Measurements from ENCODE around the gene MRPL28. TPM values are rescaled to one million over a fixed set of nuclear protein-coding genes. Genes with fewer than 3 reads are reported as not detected.

Gene MRPL28
- total RNA-seq, 2 donors from 2014 or later = 33.2 to 59.2 TPM

DNA sequence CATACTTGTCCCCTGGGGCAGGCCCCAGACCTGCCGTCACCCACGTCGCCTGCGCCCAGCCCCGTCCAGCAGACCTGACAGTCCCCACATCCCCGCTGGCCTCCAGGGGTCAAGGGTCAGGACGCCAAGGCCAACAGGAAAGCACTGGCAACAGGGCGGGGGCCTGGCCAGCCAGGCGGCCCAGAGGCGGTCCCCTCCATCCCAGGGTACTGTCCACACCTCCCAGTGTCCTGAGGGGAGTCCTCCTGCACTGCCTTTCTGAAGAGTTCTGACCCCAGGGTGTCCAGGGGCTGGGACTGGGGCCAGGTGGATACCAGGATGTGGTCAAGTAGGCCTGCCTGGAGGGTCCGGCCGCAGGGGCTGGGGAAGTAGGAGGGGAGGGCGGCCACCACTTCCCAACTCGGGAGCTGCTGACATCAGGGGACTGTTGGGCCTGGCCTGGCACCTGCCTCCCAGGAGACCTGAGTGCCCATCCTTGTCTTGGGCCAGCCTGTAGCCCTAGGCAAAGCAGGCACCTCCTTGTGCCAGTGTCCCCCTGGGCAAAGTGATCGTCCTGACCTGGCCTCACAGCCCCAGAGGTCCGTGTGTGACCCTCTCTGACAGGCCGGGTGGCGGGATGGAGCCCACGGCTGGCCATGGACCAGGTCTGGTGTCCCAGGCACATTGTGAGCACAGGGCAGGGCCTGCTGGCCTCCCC is 11.1 kb downstream of the MRPL28 start:
- ATAC-seq (ENCODE audit: insufficient number of reproducible peaks, low FRiP score, low read depth) (no peak), DNase-seq (ENCODE audit: low spot score) (no peak)
- Histone ChIP-seq H3K27ac (no peak overlapping the region), H3K36me3 (no peaks in the 10 kb centered on the region), H3K9me3 (no peaks in the 10 kb centered on the region), H3K27me3 (replicated peaks; ENCODE audit: insufficient read depth) (no peaks in the 10 kb centered on the region), H3K4me1 (ENCODE audit: control insufficient read depth in 1 of 2, low read depth in 2 of 2) (no peaks in the 10 kb centered on the region), H3K4me3 (no peak overlapping the region)
- TF ChIP-seq CTCF (IDR thresholded peaks at IDR 0.05) = no peak

- H3K27me3 ChIP-seq (replicated peaks; ENCODE audit: insufficient read depth) = no peaks in the 10 kb centered on the region
- no peak for TF ChIP-seq CTCF (IDR thresholded peaks at IDR 0.05)
- H3K36me3 ChIP-seq = no peaks in the 10 kb centered on the region
- peaks cover 0 to 8% of the 10 kb centered on the region in 2 donors for H3K4me1 ChIP-seq (ENCODE audit: control insufficient read depth in 1 of 2, low read depth in 2 of 2)
- no peak overlapping the region for H3K4me3 ChIP-seq
- DNase-seq (ENCODE audit: low spot score) = no peak
- ATAC-seq (ENCODE audit: insufficient number of reproducible peaks, low FRiP score, low read depth) = no peak
- H3K9me3 ChIP-seq = no peaks in the 10 kb centered on the region
- no peak overlapping the region for H3K27ac ChIP-seq
These were observed 13.6 kb downstream of the MRPL28 start for GRCh38 chr16:356741-357140.

GRCh38 chr16:354971-355461 is 15.3 kb downstream of the MRPL28 start:
- H3K27ac ChIP-seq = no peak overlapping the region
- H3K4me1 ChIP-seq (ENCODE audit: control insufficient read depth in 1 of 2, low read depth in 2 of 2) = peaks cover 8 to 16% of the 10 kb centered on the region in 2 donors
- DNase-seq (ENCODE audit: low spot score) = no peak
- no peak overlapping the region for H3K4me3 ChIP-seq
- no peak for ATAC-seq (ENCODE audit: insufficient number of reproducible peaks, low FRiP score, low read depth)
- H3K27me3 ChIP-seq (replicated peaks; ENCODE audit: insufficient read depth) = no peaks in the 10 kb centered on the region
- no peaks in the 10 kb centered on the region for H3K36me3 ChIP-seq
- no peaks in the 10 kb centered on the region for H3K9me3 ChIP-seq
- TF ChIP-seq CTCF (IDR thresholded peaks at IDR 0.05) = no peak

- H3K4me1 ChIP-seq (ENCODE audit: control insufficient read depth in 1 of 2, low read depth in 2 of 2) = peaks cover 8 to 16% of the 10 kb centered on the region in 2 donors
- no peak overlapping the region for H3K27ac ChIP-seq
- H3K9me3 ChIP-seq = no peaks in the 10 kb centered on the region
- no peaks in the 10 kb centered on the region for H3K36me3 ChIP-seq
- ATAC-seq (ENCODE audit: insufficient number of reproducible peaks, low FRiP score, low read depth) (no peak), DNase-seq (ENCODE audit: low spot score) (no peak)
- TF ChIP-seq CTCF (IDR thresholded peaks at IDR 0.05) = no peak
- no peak overlapping the region for H3K4me3 ChIP-seq
- no peaks in the 10 kb centered on the region for H3K27me3 ChIP-seq (replicated peaks; ENCODE audit: insufficient read depth)
These were observed 16.0 kb downstream of the MRPL28 start for GRCh38 chr16:354291-354881.

DNA sequence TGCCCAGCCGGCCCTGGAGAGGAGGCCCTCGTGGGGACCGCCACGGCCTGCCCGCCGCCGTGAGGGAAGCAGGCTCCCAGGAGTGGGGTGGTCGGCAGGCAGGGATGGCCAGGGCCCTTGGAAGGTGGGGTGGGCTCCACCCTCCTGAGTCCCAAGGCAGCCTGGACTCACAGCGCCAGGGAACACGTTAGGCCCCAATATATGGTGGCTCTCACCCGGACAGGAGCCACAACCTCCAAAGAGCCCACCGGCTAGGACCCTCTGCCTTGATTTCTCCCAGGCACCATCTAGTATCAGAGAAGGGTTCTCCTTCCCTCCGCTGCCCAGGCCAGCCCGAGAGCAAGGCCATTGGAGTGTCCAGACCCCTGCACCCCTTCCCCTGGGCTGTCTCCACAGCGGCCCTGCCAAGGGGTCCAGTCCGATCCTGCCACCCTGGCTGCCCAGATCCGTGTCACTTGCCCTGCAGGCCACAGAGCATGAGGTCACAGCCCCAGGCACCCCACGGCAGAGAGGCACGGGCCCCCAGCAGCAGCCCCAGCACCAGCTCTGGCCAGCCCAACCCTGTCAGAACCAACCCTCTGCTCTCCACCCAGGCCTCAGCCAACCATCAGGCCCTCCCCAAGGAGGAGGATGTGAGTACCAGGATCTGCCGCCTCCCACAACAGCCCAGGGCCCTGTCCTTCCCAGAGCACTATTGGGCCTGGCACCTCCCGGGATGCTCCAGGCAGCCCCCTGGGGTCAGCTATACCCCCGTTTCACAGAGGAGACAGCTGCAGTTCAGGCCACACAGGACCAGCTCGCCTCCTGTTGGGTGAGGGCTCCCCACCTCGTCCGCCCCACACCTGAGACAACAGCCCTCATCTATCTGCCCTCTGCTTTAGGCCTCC is 16.7 kb downstream of the MRPL28 start:
- Histone ChIP-seq H3K27ac (peak overlapping the region; percentile 34 to 57), H3K36me3 (no peaks in the 10 kb centered on the region), H3K4me3 (peak overlapping the region; percentile 67), H3K27me3 (replicated peaks; ENCODE audit: insufficient read depth) (no peaks in the 10 kb centered on the region), H3K4me1 (ENCODE audit: control insufficient read depth in 1 of 2, low read depth in 2 of 2) (peaks cover 8 to 16% of the 10 kb centered on the region in 2 donors), H3K9me3 (no peaks in the 10 kb centered on the region)
- ATAC-seq (ENCODE audit: insufficient number of reproducible peaks, low FRiP score, low read depth) = peak; percentile 2
- no peak for DNase-seq (ENCODE audit: low spot score)
- TF ChIP-seq CTCF (IDR thresholded peaks at IDR 0.05) = no peak
